HCT116 (cell line): ENCODE data around the gene ACTR3. TPM values are rescaled to one million over a fixed set of nuclear protein-coding genes. Genes with fewer than 3 reads are reported as not detected.
A peak's percentile ranks its signal among the peaks of the same experiment; 100 is the strongest.

Experiments
- ATAC-seq: fragments of 200-7000 bp; cut with Tn5 transposase; 2 replicates; pipeline ENCODE4 v1.9.1; 2020; ENCODE audit warnings: mild to moderate bottlenecking, moderate library complexity
- BruUV-seq: library from RNA; stranded (reverse); fragments of 400-500 nt; replicated peaks from 2 replicates; lab custom pipeline; 2021; lab: Mats Ljungman, UMichigan
- CTCF ChIA-PET: fragments of 300-600 bp; sonication (Branson Sonifier 250); formaldehyde crosslinking; loops from one replicate; lab custom pipeline; 2021; ENCODE audit warnings: antibody characterized with exemption; lab: Charles Lee
- POLR2A ChIA-PET: fragments of 300-600, 350-600 bp; sonication (Branson Sonifier 250); formaldehyde crosslinking; loops from one replicate; lab custom pipeline; 2021; ENCODE audit warnings: antibody characterized with exemption; lab: Charles Lee
- RAD21 ChIA-PET, 2 experiments: fragments of 300-600 bp; sonication (Branson Sonifier 250); formaldehyde crosslinking; loops; one replicate each; lab custom pipeline; 2023; ENCODE audit warnings: low total read pairs in 2 of 2; ENCODE audit not compliant: uncharacterized antibody in 2 of 2, unreplicated experiment in 2 of 2, low non-redundant PET in 1 of 2; lab: Charles Lee
- DNase-seq: peaks from one replicate; pipeline ENCODE4 v3.0.0-alpha.2; 2010; ENCODE audit warnings: low read depth, low spot score
- H2AFZ ChIP-seq: fragments of 200-600 bp; shearing (Covaris generic), sonication (generic); 2 replicates; pipeline ENCODE4 v1.6.1; 2017; ENCODE audit warnings: low read depth, mixed run types, mixed read lengths, antibody characterized with exemption, low read length; ENCODE audit not compliant: poor library complexity, severe bottlenecking
- H3K27ac ChIP-seq: 2 replicates; pipeline ENCODE4 v1.5.1; 2012; ENCODE audit warnings: low read depth, low read length
- H3K27me3 ChIP-seq: fragments of 200-600 bp; sonication (generic); 2 replicates; pipeline ENCODE4 v1.6.1; 2016; ENCODE audit warnings: mixed run types, low read length, mixed read lengths; ENCODE audit not compliant: insufficient read depth
- H3K36me3 ChIP-seq, 2 experiments: fragments of 200-500 bp in 1 of 2; fragments of 200-600 bp in 1 of 2; sonication (Bioruptor generic) in 1 of 2; sonication (generic) in 1 of 2; 2 replicates each; pipeline versions ENCODE4 v1.5.1 to v1.6.1; 2014 to 2016; ENCODE audit warnings: low read length in 2 of 2, inconsistent platforms in 1 of 2, mixed read lengths in 1 of 2, mixed run types in 1 of 2; ENCODE audit not compliant: insufficient read depth in 2 of 2, control insufficient read depth in 1 of 2
- H3K4me1 ChIP-seq, 2 experiments: fragments of 200-600 bp in 1 of 2; sonication (generic) in 1 of 2; 2 replicates each; pipeline versions ENCODE4 v1.5.1 to v1.6.1; 2012 to 2017; ENCODE audit warnings: low read length in 2 of 2, inconsistent platforms in 1 of 2, mild to moderate bottlenecking in 1 of 2, mixed read lengths in 1 of 2, mixed run types in 1 of 2, moderate library complexity in 1 of 2; ENCODE audit not compliant: insufficient read depth in 2 of 2, control insufficient read depth in 1 of 2
- H3K4me2 ChIP-seq: fragments of 200-600 bp; sonication (generic); 2 replicates; pipeline ENCODE4 v1.6.1; 2017; ENCODE audit warnings: mixed run types, low read length, mixed read lengths
- H3K4me3 ChIP-seq, 2 experiments: fragments of 200-600 bp in 1 of 2; sonication (generic) in 1 of 2; replicated peaks in 1 of 2; 2 replicates each; pipeline ENCODE4 v1.5.1; 2011 to 2016; ENCODE audit warnings: low read length in 2 of 2, control low read depth in 1 of 2, low read depth in 1 of 2, mild to moderate bottlenecking in 1 of 2, mixed read lengths in 1 of 2, mixed run types in 1 of 2
- H3K79me2 ChIP-seq: fragments of 200-600 bp; sonication (generic); 2 replicates; pipeline ENCODE4 v1.6.1; 2017; ENCODE audit warnings: mild to moderate bottlenecking, mixed run types, low read length, moderate library complexity, mixed read lengths; ENCODE audit not compliant: insufficient read depth
- H3K9ac ChIP-seq: fragments of 200-600 bp; sonication (generic); 2 replicates; pipeline ENCODE4 v1.6.1; 2016; ENCODE audit warnings: low read length, mixed read lengths
- H3K9me2 ChIP-seq: fragments of 200-600 bp; sonication (generic), shearing (Covaris generic); 2 replicates; pipeline ENCODE4 v1.6.1; 2017; ENCODE audit warnings: mixed run types, mild to moderate bottlenecking, moderate library complexity; ENCODE audit not compliant: insufficient read depth
- H3K9me3 ChIP-seq, 2 experiments: fragments of 200-500 bp in 1 of 2; fragments of 200-600 bp in 1 of 2; sonication (Bioruptor generic) in 1 of 2; sonication (generic) in 1 of 2; 2 replicates each; pipeline ENCODE4 v1.6.1; 2014 to 2017; ENCODE audit warnings: low read length in 2 of 2, mixed read lengths in 2 of 2, inconsistent platforms in 1 of 2, low read depth in 1 of 2, mild to moderate bottlenecking in 1 of 2, mixed run types in 1 of 2, moderate library complexity in 1 of 2; ENCODE audit not compliant: control insufficient read depth in 1 of 2, insufficient read depth in 1 of 2
- H4K20me1 ChIP-seq: fragments of 200-600 bp; sonication (generic), shearing (Covaris generic); 2 replicates; pipeline ENCODE4 v1.6.1; 2017; ENCODE audit warnings: mixed run types, mild to moderate bottlenecking, moderate library complexity; ENCODE audit not compliant: insufficient read depth
- CEBPB ChIP-seq: IDR thresholded peaks from 2 replicates; pipeline ENCODE4 v1.6.1; 2012; ENCODE audit warnings: low read depth
- FOSL1 ChIP-seq: IDR thresholded peaks from 2 replicates; pipeline ENCODE4 v1.6.1; 2012; ENCODE audit warnings: low read depth
- POLR2AphosphoS5 ChIP-seq: IDR thresholded peaks from 2 replicates; pipeline ENCODE4 v1.6.1; 2011; ENCODE audit warnings: mild to moderate bottlenecking, low read depth, low read length, moderate library complexity
- RAD21 ChIP-seq: IDR thresholded peaks from 2 replicates; pipeline ENCODE4 v1.6.1; 2012; ENCODE audit warnings: low read depth, mild to moderate bottlenecking
- SRF ChIP-seq: IDR thresholded peaks from 2 replicates; pipeline ENCODE4 v1.6.1; 2012; ENCODE audit warnings: low read depth
- TCF7L2 ChIP-seq: IDR thresholded peaks from 2 replicates; pipeline ENCODE4 v1.7.0; 2011; ENCODE audit warnings: borderline replicate concordance, inconsistent platforms; ENCODE audit not compliant: insufficient read depth, insufficient read length; ENCODE audit errors: extremely low read depth
- YY1 ChIP-seq: IDR thresholded peaks from 2 replicates; pipeline ENCODE4 v1.6.1; 2011; ENCODE audit warnings: low read length, low read depth, moderate library complexity, mild to moderate bottlenecking; ENCODE audit not compliant: insufficient replicate concordance; ENCODE audit errors: extremely low read depth
- intact Hi-C: fragments of 100-400 bp; cut with micrococcal nuclease; formaldehyde crosslinking; loops from 2 replicates; pipeline ENCODE4 v1.10.0; 2022
- total RNA-seq: library from RNA; stranded (reverse); gene quantifications from one replicate; pipeline ENCODE4 v1.2.1, GENCODE V29; 2021; ENCODE audit not compliant: unreplicated experiment
- TF ChIP-seq, protein P1 (sequence below), 3 experiments: fragments of 200-600 bp in 1 of 3; sonication (generic) in 1 of 3; IDR thresholded peaks in 2 of 3; conservative IDR thresholded peaks in 1 of 3; 2 replicates each; pipeline ENCODE4 v1.5.1; 2012 to 2017; ENCODE audit warnings: low read depth in 2 of 3, low read length in 2 of 3, antibody characterized with exemption in 1 of 3, borderline replicate concordance in 1 of 3, control low read depth in 1 of 3, mild to moderate bottlenecking in 1 of 3, mixed read lengths in 1 of 3, mixed run types in 1 of 3, moderate library complexity in 1 of 3; ENCODE audit not compliant: insufficient read depth in 1 of 3
- TF ChIP-seq, protein P2 (sequence below): IDR thresholded peaks from 2 replicates; pipeline ENCODE4 v1.6.1; 2012

The ACTR3 gene
- total RNA-seq, 1 experiment from 2014 or later: 232 TPM

DNA sequence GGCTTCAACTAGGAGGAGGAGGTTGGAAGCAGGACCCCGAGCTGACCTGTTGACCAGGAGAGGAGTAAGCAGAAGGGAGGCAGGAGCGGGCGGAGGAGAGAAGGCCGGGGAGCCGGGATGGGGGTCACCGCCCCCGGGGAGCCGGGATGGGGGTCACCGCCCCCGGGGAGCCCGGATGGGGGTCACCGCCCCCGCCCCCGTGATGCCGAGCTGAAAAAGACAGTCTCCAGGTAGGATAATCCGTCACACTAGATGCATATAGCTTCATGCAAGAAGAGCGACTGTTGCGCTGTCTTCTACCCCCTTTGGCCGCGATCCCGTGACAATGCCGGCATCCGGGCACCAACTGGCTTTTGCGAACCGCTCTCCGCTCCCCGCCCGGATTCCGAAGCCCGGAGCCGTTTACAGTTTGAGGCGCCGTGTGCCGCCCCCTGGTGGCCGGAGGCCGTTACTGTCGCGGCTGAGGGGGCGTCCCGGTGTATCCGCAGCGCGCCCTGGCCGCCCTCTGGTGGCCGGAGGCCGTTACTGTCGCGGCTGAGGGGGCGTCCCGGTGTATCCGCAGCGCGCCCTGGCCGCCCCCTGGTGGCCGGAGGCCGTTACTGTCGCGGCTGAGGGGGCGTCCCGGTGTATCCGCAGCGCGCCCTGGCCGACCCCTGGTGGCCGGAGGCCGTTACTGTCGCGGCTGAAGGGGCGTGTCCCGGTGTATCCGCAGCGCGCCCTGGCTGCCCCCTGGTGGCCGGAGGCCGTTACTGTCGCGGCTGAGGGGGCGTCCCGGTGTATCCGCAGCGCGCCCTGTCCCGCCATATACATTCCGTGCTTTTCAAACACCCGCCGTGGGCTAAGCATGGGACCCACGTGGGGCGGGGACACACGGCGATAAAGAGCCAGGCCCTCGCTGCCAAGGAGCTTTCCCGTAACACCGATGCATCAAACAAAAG, 89.6 kb downstream of the ACTR3 start:
- no TSS peak for BruUV-seq
- H3K4me1 ChIP-seq: peaks cover 0 to 24% of the 10 kb centered on the region in 2 experiments; a peak in 1 of 4 replicates
- ChIA-PET RAD21 (no interaction called here), POLR2A (no interaction called here), CTCF (no interaction called here)
- intact Hi-C loops: no loop called here
- no peak overlapping the region for H3K4me2 ChIP-seq
- H3K9me2 ChIP-seq: no peaks in the 10 kb centered on the region
- ATAC-seq (peak; percentile 28; the same call in 1 of the 2 replicates), DNase-seq (no peak)
- TF ChIP-seq SRF (no peak), RAD21 (peak; percentile 25; the same call in 1 of the 2 replicates)
- TF ChIP-seq, protein P1, sequence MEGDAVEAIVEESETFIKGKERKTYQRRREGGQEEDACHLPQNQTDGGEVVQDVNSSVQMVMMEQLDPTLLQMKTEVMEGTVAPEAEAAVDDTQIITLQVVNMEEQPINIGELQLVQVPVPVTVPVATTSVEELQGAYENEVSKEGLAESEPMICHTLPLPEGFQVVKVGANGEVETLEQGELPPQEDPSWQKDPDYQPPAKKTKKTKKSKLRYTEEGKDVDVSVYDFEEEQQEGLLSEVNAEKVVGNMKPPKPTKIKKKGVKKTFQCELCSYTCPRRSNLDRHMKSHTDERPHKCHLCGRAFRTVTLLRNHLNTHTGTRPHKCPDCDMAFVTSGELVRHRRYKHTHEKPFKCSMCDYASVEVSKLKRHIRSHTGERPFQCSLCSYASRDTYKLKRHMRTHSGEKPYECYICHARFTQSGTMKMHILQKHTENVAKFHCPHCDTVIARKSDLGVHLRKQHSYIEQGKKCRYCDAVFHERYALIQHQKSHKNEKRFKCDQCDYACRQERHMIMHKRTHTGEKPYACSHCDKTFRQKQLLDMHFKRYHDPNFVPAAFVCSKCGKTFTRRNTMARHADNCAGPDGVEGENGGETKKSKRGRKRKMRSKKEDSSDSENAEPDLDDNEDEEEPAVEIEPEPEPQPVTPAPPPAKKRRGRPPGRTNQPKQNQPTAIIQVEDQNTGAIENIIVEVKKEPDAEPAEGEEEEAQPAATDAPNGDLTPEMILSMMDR (IDR thresholded peaks at IDR 0.05 in 2 of 3, conservative IDR thresholded peaks at IDR 0.05 in 1 of 3; ENCODE audit: borderline replicate concordance in 1 of 3, insufficient read depth in 1 of 3, low read depth in 2 of 3, low read length in 2 of 3): peak; percentile 56 to 83 (median 60)
- H3K27ac ChIP-seq: peak overlapping the region; percentile 36
- no peak overlapping the region for H3K9ac ChIP-seq
- no peaks in the 10 kb centered on the region for H3K27me3 ChIP-seq
- no peak overlapping the region for H2AFZ ChIP-seq
- H3K9me3 ChIP-seq: peaks cover 4 to 13% of the 10 kb centered on the region in 2 experiments; a peak in 2 of 4 replicates
- no peak overlapping the region for H3K4me3 ChIP-seq
- H4K20me1 ChIP-seq: no peaks in the 10 kb centered on the region
- no peaks in the 10 kb centered on the region for H3K79me2 ChIP-seq
- no peaks in the 10 kb centered on the region for H3K36me3 ChIP-seq

DNA sequence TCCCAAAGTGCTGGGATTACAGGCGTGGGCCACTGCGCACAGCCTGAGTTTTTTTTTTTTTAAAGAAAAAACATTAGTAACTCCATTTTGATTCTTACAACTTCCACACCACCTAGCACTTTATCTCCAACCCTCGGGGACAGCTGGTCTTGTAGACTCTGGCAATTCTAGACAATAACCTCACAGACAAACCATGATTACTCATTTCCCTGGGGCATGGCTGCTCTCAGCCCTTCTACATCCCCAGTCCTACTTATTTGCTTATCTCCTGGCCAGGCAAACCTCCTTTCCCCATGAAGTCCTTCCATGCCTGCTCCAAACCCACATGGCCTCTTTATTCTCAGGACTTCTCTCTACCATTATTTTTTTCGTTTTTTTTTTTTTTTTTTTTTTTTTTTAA, 91.1 kb downstream of the ACTR3 start:
- no TSS peak for BruUV-seq
- H3K79me2 ChIP-seq: no peaks in the 10 kb centered on the region
- no peaks in the 10 kb centered on the region for H4K20me1 ChIP-seq
- no peak overlapping the region for H2AFZ ChIP-seq
- peaks cover 4 to 13% of the 10 kb centered on the region in 2 experiments; a peak in 2 of 4 replicates for H3K9me3 ChIP-seq
- no peak overlapping the region for H3K9ac ChIP-seq
- H3K9me2 ChIP-seq: no peaks in the 10 kb centered on the region
- no peak for ATAC-seq
- no peak overlapping the region for H3K27ac ChIP-seq
- H3K4me1 ChIP-seq: peaks cover 0 to 24% of the 10 kb centered on the region in 2 experiments; a peak in 1 of 4 replicates
- intact Hi-C loops: no loop called here
- no peak overlapping the region for H3K4me3 ChIP-seq
- POLR2A ChIA-PET: no interaction called here
- no peaks in the 10 kb centered on the region for H3K27me3 ChIP-seq
- RAD21 ChIA-PET: no interaction called here
- H3K4me2 ChIP-seq: no peak overlapping the region
- CTCF ChIA-PET: interaction anchor here (0.7 kb wide), 1 partner anchor 19 kb away, joined by 4 read pairs; no protein-coding TSS in a partner anchor
- no peaks in the 10 kb centered on the region for H3K36me3 ChIP-seq
- DNase-seq: no peak
- TF ChIP-seq YY1 (no peak), FOSL1 (no peak), POLR2AphosphoS5 (no peak), RAD21 (no peak), CEBPB (no peak), TCF7L2 (no peak)
- TF ChIP-seq, protein P2, sequence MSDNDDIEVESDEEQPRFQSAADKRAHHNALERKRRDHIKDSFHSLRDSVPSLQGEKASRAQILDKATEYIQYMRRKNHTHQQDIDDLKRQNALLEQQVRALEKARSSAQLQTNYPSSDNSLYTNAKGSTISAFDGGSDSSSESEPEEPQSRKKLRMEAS: no peak
- TF ChIP-seq, protein P1 (IDR thresholded peaks at IDR 0.05 in 2 of 3, conservative IDR thresholded peaks at IDR 0.05 in 1 of 3; ENCODE audit: borderline replicate concordance in 1 of 3, insufficient read depth in 1 of 3, low read depth in 2 of 3, low read length in 2 of 3): no peak
